MM.1S (cell line): ENCODE measurements around the gene TUBGCP3.

Experiments used
- EZH2 ChIP-seq: fragments of 300-600 bp; sonication (generic); optimal IDR thresholded peaks from 2 replicates; pipeline ENCODE3; 2017; ENCODE audit warnings: low read depth, mild to moderate bottlenecking, antibody characterized with exemption, low read length, mixed read lengths
- EZH2phosphoT487 ChIP-seq: fragments of 300-600 bp; sonication (generic); IDR thresholded peaks from 2 replicates; pipeline ENCODE4 v1.6.1; 2018; ENCODE audit warnings: antibody characterized with exemption, low read length
- TF ChIP-seq, protein P1 (sequence below): fragments of 300-600 bp; sonication (generic); IDR thresholded peaks from 2 replicates; pipeline ENCODE4 v1.5.1; 2016; ENCODE audit warnings: antibody characterized with exemption, low read length, mixed read lengths

DNA sequence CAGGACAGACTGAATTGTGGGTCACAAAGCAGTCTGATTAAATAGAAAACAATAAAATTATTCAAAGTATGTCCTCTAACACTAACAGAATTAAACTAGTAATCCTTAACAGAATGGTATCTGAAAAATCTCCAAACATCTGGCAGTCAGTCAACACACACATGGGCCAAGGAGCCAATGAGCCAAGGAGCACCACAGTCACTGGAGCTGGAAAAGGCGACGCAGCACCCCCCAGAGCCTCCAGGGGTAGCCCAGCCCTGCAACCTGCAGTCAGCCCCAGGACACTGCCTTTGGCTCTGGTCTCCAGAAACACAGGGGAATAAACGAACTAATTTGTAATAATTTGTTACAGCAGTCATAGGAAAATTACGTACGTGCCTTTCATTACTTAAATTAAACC, 12.3 kb downstream of the TUBGCP3 start:
- TF ChIP-seq, protein P1, sequence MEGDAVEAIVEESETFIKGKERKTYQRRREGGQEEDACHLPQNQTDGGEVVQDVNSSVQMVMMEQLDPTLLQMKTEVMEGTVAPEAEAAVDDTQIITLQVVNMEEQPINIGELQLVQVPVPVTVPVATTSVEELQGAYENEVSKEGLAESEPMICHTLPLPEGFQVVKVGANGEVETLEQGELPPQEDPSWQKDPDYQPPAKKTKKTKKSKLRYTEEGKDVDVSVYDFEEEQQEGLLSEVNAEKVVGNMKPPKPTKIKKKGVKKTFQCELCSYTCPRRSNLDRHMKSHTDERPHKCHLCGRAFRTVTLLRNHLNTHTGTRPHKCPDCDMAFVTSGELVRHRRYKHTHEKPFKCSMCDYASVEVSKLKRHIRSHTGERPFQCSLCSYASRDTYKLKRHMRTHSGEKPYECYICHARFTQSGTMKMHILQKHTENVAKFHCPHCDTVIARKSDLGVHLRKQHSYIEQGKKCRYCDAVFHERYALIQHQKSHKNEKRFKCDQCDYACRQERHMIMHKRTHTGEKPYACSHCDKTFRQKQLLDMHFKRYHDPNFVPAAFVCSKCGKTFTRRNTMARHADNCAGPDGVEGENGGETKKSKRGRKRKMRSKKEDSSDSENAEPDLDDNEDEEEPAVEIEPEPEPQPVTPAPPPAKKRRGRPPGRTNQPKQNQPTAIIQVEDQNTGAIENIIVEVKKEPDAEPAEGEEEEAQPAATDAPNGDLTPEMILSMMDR: no peak
- TF ChIP-seq EZH2 (no peak), EZH2phosphoT487 (no peak)
